Skeletal muscle tissue (tissue), 4 donors: Measurements from ENCODE around the gene PCMT1. TPM values are rescaled to one million over a fixed set of nuclear protein-coding genes. Genes with fewer than 3 reads are reported as not detected.
A peak's percentile ranks its signal among the peaks of the same experiment; 100 is the strongest.

Experiments
- H3K27ac ChIP-seq: one replicate; pipeline ENCODE4 v1.7.0; 2013; ENCODE audit warnings: mild to moderate bottlenecking, low read depth, low read length, inconsistent platforms
- H3K27me3 ChIP-seq, 3 donors: one replicate each; pipeline ENCODE4 v1.7.0; 2013; ENCODE audit warnings: low read length in 3 of 3; ENCODE audit not compliant: control insufficient read depth in 3 of 3, insufficient read depth in 3 of 3
- H3K36me3 ChIP-seq, 3 donors: one replicate each; pipeline ENCODE4 v1.7.0; 2013; ENCODE audit warnings: low read length in 3 of 3; ENCODE audit not compliant: control insufficient read depth in 3 of 3, insufficient read depth in 3 of 3
- H3K4me1 ChIP-seq, 3 donors: one replicate each; pipeline ENCODE4 v1.7.0; 2013; ENCODE audit warnings: low read length in 3 of 3, mild to moderate bottlenecking in 3 of 3; ENCODE audit not compliant: control insufficient read depth in 3 of 3, insufficient read depth in 3 of 3
- H3K4me3 ChIP-seq, 3 donors: one replicate each; pipeline ENCODE4 v1.7.0; 2013; ENCODE audit warnings: low read length in 3 of 3
- H3K9ac ChIP-seq, 3 donors: one replicate each; pipeline ENCODE4 v1.7.0; 2013; ENCODE audit warnings: low read length in 3 of 3, mild to moderate bottlenecking in 3 of 3, moderate library complexity in 2 of 3, low read depth in 1 of 3
- H3K9me3 ChIP-seq, 3 donors: one replicate each; pipeline ENCODE4 v1.7.0; 2013; ENCODE audit warnings: low read length in 3 of 3; ENCODE audit not compliant: control insufficient read depth in 3 of 3
- total RNA-seq: library from RNA; depleted of rRNA; stranded (reverse); fragments of >200 nt; gene quantifications from one replicate; pipeline ENCODE4 v1.2.3, GENCODE V29; 2014
- donor health status: Osteomylitis.

Gene PCMT1
- total RNA-seq, 1 donor from 2014 or later, result 63.7 TPM

- H3K9ac ChIP-seq, result no peak overlapping the region
- no peaks in the 10 kb centered on the region for H3K27me3 ChIP-seq
- H3K4me3 ChIP-seq, result no peak overlapping the region
- no peaks in the 10 kb centered on the region for H3K9me3 ChIP-seq
- H3K4me1 ChIP-seq, result peaks cover 0 to 2% (median 0%) of the 10 kb centered on the region in 3 donors
- peaks cover 2 to 9% (median 4%) of the 10 kb centered on the region in 3 donors for H3K36me3 ChIP-seq
- H3K27ac ChIP-seq, result no peak overlapping the region
Observed at GRCh38 chr6:149783551-149783950, 34.0 kb downstream of the PCMT1 start.

- H3K36me3 ChIP-seq, result peaks cover 3 to 14% (median 7%) of the 10 kb centered on the region in 3 donors
- no peaks in the 10 kb centered on the region for H3K9me3 ChIP-seq
- H3K27ac ChIP-seq, result no peak overlapping the region
Observed at GRCh38 chr6:149806127-149806526, 56.6 kb downstream of the PCMT1 start.

GRCh38 chr6:149809798-149810197 lies 60.3 kb downstream of the PCMT1 start:
- no peaks in the 10 kb centered on the region for H3K4me1 ChIP-seq
- H3K9ac ChIP-seq, result no peak overlapping the region
- H3K9me3 ChIP-seq, result no peaks in the 10 kb centered on the region
- H3K36me3 ChIP-seq, result peaks cover 2 to 16% (median 12%) of the 10 kb centered on the region in 3 donors
- no peak overlapping the region for H3K4me3 ChIP-seq
- no peak overlapping the region for H3K27ac ChIP-seq
- no peaks in the 10 kb centered on the region for H3K27me3 ChIP-seq

More at GRCh38 chr6:149806127-149806526, 56.6 kb downstream of the PCMT1 start:
- Histone ChIP-seq H3K4me3 (no peak overlapping the region), H3K9ac (no peak overlapping the region), H3K27me3 (no peaks in the 10 kb centered on the region), H3K4me1 (no peaks in the 10 kb centered on the region)

GRCh38 chr6:149813351-149813750 lies 63.8 kb downstream of the PCMT1 start:
- peaks cover 2 to 16% (median 14%) of the 10 kb centered on the region in 3 donors for H3K36me3 ChIP-seq

GRCh38 chr6:149815788-149816187 lies 66.2 kb downstream of the PCMT1 start:
- Histone ChIP-seq H3K9ac (no peak overlapping the region), H3K27ac (no peak overlapping the region), H3K36me3 (peaks cover 2 to 14% (median 13%) of the 10 kb centered on the region in 3 donors), H3K4me1 (no peaks in the 10 kb centered on the region), H3K4me3 (no peak overlapping the region), H3K27me3 (no peaks in the 10 kb centered on the region), H3K9me3 (no peaks in the 10 kb centered on the region)

More at GRCh38 chr6:149813351-149813750, 63.8 kb downstream of the PCMT1 start:
- H3K9me3 ChIP-seq, result no peaks in the 10 kb centered on the region
- no peak overlapping the region for H3K9ac ChIP-seq
- H3K4me1 ChIP-seq, result no peaks in the 10 kb centered on the region
- no peak overlapping the region for H3K27ac ChIP-seq
- no peaks in the 10 kb centered on the region for H3K27me3 ChIP-seq
- no peak overlapping the region for H3K4me3 ChIP-seq

GRCh38 chr6:149820506-149820905 lies 71.0 kb downstream of the PCMT1 start:
- Histone ChIP-seq H3K27me3 (no peaks in the 10 kb centered on the region), H3K36me3 (peaks cover 0 to 5% (median 5%) of the 10 kb centered on the region in 3 donors), H3K9me3 (no peaks in the 10 kb centered on the region), H3K9ac (no peak overlapping the region), H3K27ac (no peak overlapping the region), H3K4me3 (no peak overlapping the region), H3K4me1 (peaks cover 3 to 8% (median 7%) of the 10 kb centered on the region in 3 donors)

GRCh38 chr6:149821492-149821891 lies 72.0 kb downstream of the PCMT1 start:
- H3K4me1 ChIP-seq, result peaks cover 3 to 8% (median 7%) of the 10 kb centered on the region in 3 donors
- no peak overlapping the region for H3K4me3 ChIP-seq
- H3K9ac ChIP-seq, result peak overlapping the region in 2 of 3 donors; percentile 52 to 59
- no peaks in the 10 kb centered on the region for H3K27me3 ChIP-seq
- peaks cover 0 to 9% (median 5%) of the 10 kb centered on the region in 3 donors for H3K36me3 ChIP-seq
- peak overlapping the region; percentile 3 for H3K27ac ChIP-seq
- H3K9me3 ChIP-seq, result no peaks in the 10 kb centered on the region

GRCh38 chr6:149823013-149823412 lies 73.5 kb downstream of the PCMT1 start:
- Histone ChIP-seq H3K4me3 (no peak overlapping the region), H3K27me3 (no peaks in the 10 kb centered on the region), H3K4me1 (peaks cover 3 to 8% (median 7%) of the 10 kb centered on the region in 3 donors), H3K9ac (no peak overlapping the region), H3K27ac (no peak overlapping the region), H3K36me3 (peaks cover 0 to 12% (median 5%) of the 10 kb centered on the region in 3 donors), H3K9me3 (no peaks in the 10 kb centered on the region)

GRCh38 chr6:149825292-149825691 lies 75.8 kb downstream of the PCMT1 start:
- Histone ChIP-seq H3K4me1 (peaks cover 3 to 8% (median 7%) of the 10 kb centered on the region in 3 donors), H3K9me3 (no peaks in the 10 kb centered on the region), H3K27me3 (no peaks in the 10 kb centered on the region), H3K4me3 (no peak overlapping the region), H3K36me3 (peaks cover 0 to 12% (median 3%) of the 10 kb centered on the region in 3 donors), H3K9ac (peak overlapping the region in 1 of 3 donors; percentile 40), H3K27ac (no peak overlapping the region)

- Histone ChIP-seq H3K9ac (no peak overlapping the region), H3K27me3 (no peaks in the 10 kb centered on the region), H3K27ac (no peak overlapping the region), H3K4me3 (peak overlapping the region in 1 of 3 donors; percentile 40), H3K4me1 (peaks cover 0 to 5% (median 0%) of the 10 kb centered on the region in 3 donors), H3K9me3 (no peaks in the 10 kb centered on the region), H3K36me3 (peaks cover 0 to 6% (median 4%) of the 10 kb centered on the region in 3 donors)
Observed at GRCh38 chr6:149830731-149831307, 81.3 kb downstream of the PCMT1 start.
